Measurements from ENCODE around the gene BST2. TPM values are rescaled to one million over a fixed set of nuclear protein-coding genes. Genes with fewer than 3 reads are reported as not detected.

BST2 gene
- total RNA-seq, 2 experiments from 2014 or later: 101 to 146 TPM

DNA sequence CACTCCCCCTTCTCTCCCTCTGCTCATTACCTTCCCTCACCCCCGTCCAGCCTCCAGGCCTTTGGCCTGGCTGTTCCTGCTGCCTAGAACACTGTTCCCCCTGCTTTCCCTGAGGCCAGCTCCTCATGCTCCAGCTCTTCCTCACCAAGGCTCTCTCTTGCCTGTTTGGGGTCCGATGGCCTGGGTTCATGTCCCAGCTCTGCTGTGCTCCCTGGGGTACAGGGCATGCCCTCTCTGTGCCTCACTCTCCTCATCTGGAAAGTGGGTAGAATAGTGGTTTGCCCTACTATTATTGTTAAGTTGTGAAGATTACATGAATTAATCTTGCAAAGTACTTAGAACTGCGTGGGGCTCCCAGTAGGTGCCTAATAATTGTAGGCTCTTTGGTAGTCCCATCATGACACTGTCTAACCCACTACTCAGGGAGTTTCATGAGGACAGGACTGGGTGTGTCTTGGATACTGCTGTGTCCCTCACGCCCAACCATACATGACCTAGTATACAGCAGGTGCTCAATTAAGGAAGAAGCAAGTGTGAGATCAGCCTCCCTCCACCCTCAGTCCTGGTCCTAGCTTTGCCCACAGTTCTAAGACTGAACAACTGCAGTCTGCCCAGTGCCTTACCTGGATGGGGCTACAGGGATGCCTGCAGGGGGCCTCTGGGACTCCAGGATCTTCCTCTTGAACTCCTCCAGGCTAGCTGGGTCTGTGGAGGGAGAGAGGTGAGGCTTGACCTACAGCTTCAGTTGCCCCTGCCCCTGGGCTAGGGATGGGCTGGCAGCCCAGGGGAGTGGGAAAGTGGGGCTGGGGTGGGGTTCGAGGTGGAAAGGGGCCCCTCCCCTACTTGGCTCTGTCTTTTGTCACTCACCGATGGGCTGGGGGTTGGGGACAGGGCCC, 45.3 kb downstream of the BST2 start:
- no peaks in the 10 kb centered on the region for H3K36me3 ChIP-seq (ENCODE audit: insufficient read depth, low read length)
- BruUV-seq (replicated peaks): no TSS peak
- no peak overlapping the region for H3K4me3 ChIP-seq (ENCODE audit: low read depth, low read length, poor library complexity, severe bottlenecking)
- H3K4me1 ChIP-seq (ENCODE audit: insufficient read depth, low read length, poor library complexity, severe bottlenecking): no peaks in the 10 kb centered on the region
- TF ChIP-seq, protein P1, sequence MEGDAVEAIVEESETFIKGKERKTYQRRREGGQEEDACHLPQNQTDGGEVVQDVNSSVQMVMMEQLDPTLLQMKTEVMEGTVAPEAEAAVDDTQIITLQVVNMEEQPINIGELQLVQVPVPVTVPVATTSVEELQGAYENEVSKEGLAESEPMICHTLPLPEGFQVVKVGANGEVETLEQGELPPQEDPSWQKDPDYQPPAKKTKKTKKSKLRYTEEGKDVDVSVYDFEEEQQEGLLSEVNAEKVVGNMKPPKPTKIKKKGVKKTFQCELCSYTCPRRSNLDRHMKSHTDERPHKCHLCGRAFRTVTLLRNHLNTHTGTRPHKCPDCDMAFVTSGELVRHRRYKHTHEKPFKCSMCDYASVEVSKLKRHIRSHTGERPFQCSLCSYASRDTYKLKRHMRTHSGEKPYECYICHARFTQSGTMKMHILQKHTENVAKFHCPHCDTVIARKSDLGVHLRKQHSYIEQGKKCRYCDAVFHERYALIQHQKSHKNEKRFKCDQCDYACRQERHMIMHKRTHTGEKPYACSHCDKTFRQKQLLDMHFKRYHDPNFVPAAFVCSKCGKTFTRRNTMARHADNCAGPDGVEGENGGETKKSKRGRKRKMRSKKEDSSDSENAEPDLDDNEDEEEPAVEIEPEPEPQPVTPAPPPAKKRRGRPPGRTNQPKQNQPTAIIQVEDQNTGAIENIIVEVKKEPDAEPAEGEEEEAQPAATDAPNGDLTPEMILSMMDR (conservative IDR thresholded peaks at IDR 0.05; ENCODE audit: low read length): no peak
- no peak for TF ChIP-seq EZH2phosphoT487 (IDR thresholded peaks at IDR 0.05; ENCODE audit: borderline replicate concordance, low read depth, low read length)
- H3K27ac ChIP-seq (ENCODE audit: low read depth, low read length, poor library complexity, severe bottlenecking): no peak overlapping the region
- ChIA-PET CTCF (ENCODE audit: unreplicated experiment) (no interaction called here), POLR2A (no interaction called here)
- H2AFZ ChIP-seq (ENCODE audit: low read length): no peak overlapping the region
- intact Hi-C loops (cut with micrococcal nuclease; ENCODE audit: unreplicated experiment): no loop called here
- H4K20me1 ChIP-seq (ENCODE audit: insufficient read depth, low read length): no peaks in the 10 kb centered on the region
- H3K9me3 ChIP-seq (ENCODE audit: low read length): no peaks in the 10 kb centered on the region
- H3K79me2 ChIP-seq (ENCODE audit: insufficient read depth, low read depth, low read length): no peaks in the 10 kb centered on the region
- DNase-seq (ENCODE audit: low spot score): no peak
- no peaks in the 10 kb centered on the region for H3K9me2 ChIP-seq (ENCODE audit: insufficient read depth, low read length)
- H3K4me2 ChIP-seq (ENCODE audit: low read length): no peak overlapping the region

DNA sequence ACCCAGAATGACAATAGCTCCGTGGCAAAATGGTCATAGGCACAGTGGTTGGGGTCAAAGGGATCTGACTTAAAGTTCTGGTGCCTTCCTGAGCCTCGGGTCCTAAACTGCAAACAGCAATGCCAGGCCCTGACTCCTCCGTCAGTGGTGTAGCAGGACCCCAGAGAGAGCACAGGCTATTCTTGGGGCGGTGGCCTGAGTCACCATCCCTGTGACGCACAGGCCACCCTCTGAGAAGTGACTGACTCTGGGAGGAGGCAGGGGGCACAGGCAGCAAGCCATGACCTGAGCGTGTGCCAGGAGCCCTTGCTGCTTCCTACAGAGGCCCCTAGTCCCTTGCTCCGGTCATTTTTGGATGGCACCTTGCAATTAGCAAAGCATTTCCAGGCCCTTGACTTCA, 47.0 kb downstream of the BST2 start:
- ChIA-PET CTCF (ENCODE audit: unreplicated experiment) (no interaction called here), POLR2A (interaction anchor here (0.6 to 1.0 kb wide), 2 partner anchors 8 to 44 kb away, joined by 3 to 12 read pairs; no protein-coding TSS in a partner anchor)
- no peak overlapping the region for H3K4me2 ChIP-seq (ENCODE audit: low read length)

More for the DNA sequence above, 47.0 kb downstream of the BST2 start:
- no peaks in the 10 kb centered on the region for H4K20me1 ChIP-seq (ENCODE audit: insufficient read depth, low read length)
- H3K27ac ChIP-seq (ENCODE audit: low read depth, low read length, poor library complexity, severe bottlenecking): no peak overlapping the region
- no peaks in the 10 kb centered on the region for H3K36me3 ChIP-seq (ENCODE audit: insufficient read depth, low read length)
- no peaks in the 10 kb centered on the region for H3K79me2 ChIP-seq (ENCODE audit: insufficient read depth, low read depth, low read length)
- no peak overlapping the region for H2AFZ ChIP-seq (ENCODE audit: low read length)
- DNase-seq (ENCODE audit: low spot score): no peak
- no peaks in the 10 kb centered on the region for H3K9me2 ChIP-seq (ENCODE audit: insufficient read depth, low read length)
- no peaks in the 10 kb centered on the region for H3K4me1 ChIP-seq (ENCODE audit: insufficient read depth, low read length, poor library complexity, severe bottlenecking)
- intact Hi-C loops (cut with micrococcal nuclease; ENCODE audit: unreplicated experiment): no loop called here
- no peak for TF ChIP-seq EZH2phosphoT487 (IDR thresholded peaks at IDR 0.05; ENCODE audit: borderline replicate concordance, low read depth, low read length)
- TF ChIP-seq, protein P1 (conservative IDR thresholded peaks at IDR 0.05; ENCODE audit: low read length): no peak
- no TSS peak for BruUV-seq (replicated peaks)
- H3K4me3 ChIP-seq (ENCODE audit: low read depth, low read length, poor library complexity, severe bottlenecking): no peak overlapping the region
- no peaks in the 10 kb centered on the region for H3K9me3 ChIP-seq (ENCODE audit: low read length)
